ENCODE measurements around the gene GABRG1.

DNA sequence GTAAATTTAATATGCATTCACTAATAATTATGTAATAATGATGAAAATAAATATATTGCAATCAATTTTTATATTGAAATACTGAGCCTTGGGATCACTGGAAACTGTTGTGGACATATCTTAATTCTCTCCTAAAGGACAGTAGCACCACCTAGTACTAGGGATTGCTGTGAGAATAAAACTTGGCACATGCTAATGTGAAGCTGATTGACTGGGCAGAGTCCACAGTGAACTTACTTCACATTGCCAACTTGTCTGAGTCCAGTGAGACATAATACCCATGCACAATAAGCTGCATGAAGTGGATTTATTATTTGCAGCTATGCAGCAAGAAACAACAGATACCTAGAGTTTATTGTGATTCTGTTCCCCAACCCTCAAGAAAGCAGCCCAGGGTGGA, 131.1 kb downstream of the GABRG1 start:
- TF ChIP-seq EZH2 (IDR thresholded peaks at IDR 0.05; ENCODE audit: low read depth, unreplicated experiment) (no peak), CTCF (conservative IDR thresholded peaks at IDR 0.05; ENCODE audit: low read depth in 2 of 2) (no peak), CREB1 (CRISPR knock-in tag; IDR thresholded peaks at IDR 0.05; ENCODE audit: low read depth) (no peak), EZH2phosphoT487 (IDR thresholded peaks at IDR 0.05; ENCODE audit: unreplicated experiment) (no peak), JUNB (IDR thresholded peaks at IDR 0.05; ENCODE audit: unreplicated experiment) (no peak), POLR2AphosphoS5 (IDR thresholded peaks at IDR 0.05; ENCODE audit: low read depth) (no peak)
